ENCODE data around the gene UPK2. TPM values are rescaled to one million over a fixed set of nuclear protein-coding genes. Genes with fewer than 3 reads are reported as not detected.

The UPK2 gene
- total and polyA plus RNA-seq, 2 of the 13 experiments (the other 11 are each of a cell fraction or from before 2014, with no cell fraction given) = not detected

- TF ChIP-seq ZSCAN31 (CRISPR knock-in tag; IDR thresholded peaks at IDR 0.05; ENCODE audit: low read depth) (no peak), ELK4 (CRISPR knock-in tag; IDR thresholded peaks at IDR 0.05; ENCODE audit: borderline replicate concordance) (no peak), IRF9 (CRISPR knock-in tag; IDR thresholded peaks at IDR 0.05; ENCODE audit: borderline replicate concordance) (no peak), HDAC2 (CRISPR knock-in tag; IDR thresholded peaks at IDR 0.05) (peak; percentile 35; the same call in 1 of the 2 replicates), DNMT1 (CRISPR knock-in tag; IDR thresholded peaks at IDR 0.05) (no peak), ZNF496 (CRISPR knock-in tag; IDR thresholded peaks at IDR 0.05; ENCODE audit: insufficient replicate concordance) (no peak), SKI (IDR thresholded peaks at IDR 0.05; ENCODE audit: partially characterized antibody) (peak; percentile 13), DRAP1 (CRISPR knock-in tag; IDR thresholded peaks at IDR 0.05) (no peak), ZNF572 (CRISPR knock-in tag; IDR thresholded peaks at IDR 0.05) (no peak), ZNF580 (CRISPR knock-in tag; IDR thresholded peaks at IDR 0.05; ENCODE audit: borderline replicate concordance, low read depth) (0 out of 2 replicates have a peak, but pooled peaks have one; percentile 8), TARDBP (CRISPR knock-in tag; IDR thresholded peaks at IDR 0.05) (no peak), ZNF775 (CRISPR knock-in tag; IDR thresholded peaks at IDR 0.05; ENCODE audit: borderline replicate concordance) (no peak), BCL3 (CRISPR knock-in tag; IDR thresholded peaks at IDR 0.05) (0 out of 2 replicates have a peak, but pooled peaks have one; percentile 15), AHR (CRISPR knock-in tag; IDR thresholded peaks at IDR 0.05) (no peak), ZBTB20 (CRISPR knock-in tag; IDR thresholded peaks at IDR 0.05; ENCODE audit: borderline replicate concordance, low read depth) (no peak), CEBPG (CRISPR knock-in tag; IDR thresholded peaks at IDR 0.05) (no peak), RAD51 (IDR thresholded peaks at IDR 0.05; ENCODE audit: borderline replicate concordance) (no peak), TCF7L2 (IDR thresholded peaks at IDR 0.05; ENCODE audit: low read depth, low read length) (no peak), NFIC (IDR thresholded peaks at IDR 0.05; ENCODE audit: low read length) (no peak), ZNF879 (CRISPR knock-in tag; IDR thresholded peaks at IDR 0.05) (no peak), PTBP1 (IDR thresholded peaks at IDR 0.05; ENCODE audit: low read depth, low read length, poor library complexity, severe bottlenecking) (no peak), NR0B2 (CRISPR knock-in tag; IDR thresholded peaks at IDR 0.05) (no peak), GATAD2A (CRISPR knock-in tag; IDR thresholded peaks at IDR 0.05) (no peak), ZBTB1 (CRISPR knock-in tag; IDR thresholded peaks at IDR 0.05; ENCODE audit: borderline replicate concordance) (no peak), SMARCE1 (IDR thresholded peaks at IDR 0.05; ENCODE audit: borderline replicate concordance) (no peak)
Measured at GRCh38 chr11:118910309-118911112, 45.6 kb upstream of the UPK2 start (continued).

All from HepG2 (cell line).